NCI-H774 (cell line): ENCODE measurements around the gene RNU6-1.

Experiments used
- DNase-seq: peaks from one replicate; lab custom pipeline; 2025; lab: John Stamatoyannopoulos, UW

The RNU6-1 gene

GRCh38 chr15:67820992-67821783 is 18.7 kb downstream of the RNU6-1 start:
- no peak for DNase-seq

DNA sequence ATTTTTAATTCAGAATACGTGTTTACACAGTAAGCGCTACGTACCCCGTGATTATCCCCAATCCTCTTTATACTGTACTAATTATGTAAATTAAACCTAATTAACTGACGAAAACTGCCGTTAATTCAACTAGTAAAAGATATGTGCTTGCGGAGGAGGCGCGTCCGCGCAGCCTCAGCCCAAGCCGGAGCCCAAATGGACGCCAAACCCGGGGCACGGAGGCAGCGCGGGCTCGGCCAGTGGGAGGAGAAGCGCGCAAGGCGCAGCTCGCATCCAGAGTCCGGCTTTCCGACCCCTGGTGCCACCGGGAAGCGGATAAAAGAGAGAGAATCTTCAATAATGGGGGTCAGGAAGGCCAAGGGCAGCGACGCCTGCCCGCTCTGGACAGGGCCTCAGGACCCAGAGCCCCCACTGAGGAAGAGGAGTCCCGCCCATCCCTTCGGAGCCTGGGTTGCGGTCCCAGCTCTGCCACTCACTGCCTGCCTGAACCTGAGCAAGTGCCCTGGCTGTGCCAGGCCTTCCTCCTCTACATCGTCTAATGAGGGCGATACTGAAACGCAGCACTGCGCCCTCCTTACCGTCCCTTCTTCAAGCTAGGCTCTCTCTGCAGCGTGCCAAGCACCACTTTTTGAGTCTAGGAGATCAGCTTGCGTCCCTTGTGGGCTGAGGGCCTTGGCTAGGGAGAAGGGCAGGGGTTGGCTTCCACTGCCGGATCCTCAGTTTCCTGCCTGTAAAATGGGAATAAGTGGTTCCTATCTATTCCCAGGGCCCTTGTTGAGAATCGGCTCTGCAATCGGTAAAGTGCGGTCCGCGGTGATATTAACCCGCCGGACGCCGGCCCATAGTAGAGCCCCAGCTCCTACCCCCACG is 19.5 kb downstream of the RNU6-1 start:
- DNase-seq = no peak

- no peak for DNase-seq
Observed at GRCh38 chr15:67819636-67820035, 20.2 kb downstream of the RNU6-1 start.

DNA sequence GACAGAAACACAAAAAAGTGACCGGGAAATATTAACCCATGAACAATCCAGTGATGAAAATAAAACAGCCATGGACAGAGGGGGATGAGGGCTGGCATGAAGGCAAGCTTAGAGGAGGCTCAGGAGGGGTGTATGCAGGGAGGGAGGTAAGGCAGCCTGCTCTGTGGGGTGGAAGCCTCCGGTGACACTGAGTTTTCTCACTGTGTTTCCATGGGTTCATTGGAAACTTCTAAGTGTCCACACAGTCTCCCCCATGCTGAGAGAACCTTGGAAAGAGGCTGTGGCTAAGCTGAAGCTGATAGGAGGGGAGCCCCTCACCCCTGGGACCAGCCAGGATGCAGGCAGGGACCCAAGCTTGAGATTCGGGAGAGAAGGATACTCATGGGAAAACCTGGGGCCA is 21.4 kb downstream of the RNU6-1 start:
- no peak for DNase-seq

DNA sequence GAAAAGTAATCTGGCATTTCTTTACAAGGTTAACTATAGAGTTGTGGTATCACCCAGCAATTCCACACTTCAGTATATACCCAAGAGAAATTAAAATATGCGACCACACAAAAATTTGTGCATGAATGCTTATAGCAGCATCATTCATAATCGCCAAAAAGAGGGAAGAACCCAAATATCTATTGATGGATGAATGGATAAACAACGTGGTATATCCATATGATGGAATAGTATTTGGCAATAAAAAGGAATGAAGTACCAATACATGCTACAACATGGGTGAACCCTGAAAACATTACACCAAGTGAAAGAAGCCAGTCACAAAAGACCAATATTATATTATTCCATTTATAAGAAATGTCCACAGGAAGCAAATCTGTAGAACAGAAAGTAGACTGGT is 23.2 kb downstream of the RNU6-1 start:
- no peak for DNase-seq

- DNase-seq = no peak
Observed at GRCh38 chr15:67815036-67815592, 24.7 kb downstream of the RNU6-1 start.

- DNase-seq = no peak
Observed at GRCh38 chr15:67813104-67813634, 26.7 kb downstream of the RNU6-1 start.

DNA sequence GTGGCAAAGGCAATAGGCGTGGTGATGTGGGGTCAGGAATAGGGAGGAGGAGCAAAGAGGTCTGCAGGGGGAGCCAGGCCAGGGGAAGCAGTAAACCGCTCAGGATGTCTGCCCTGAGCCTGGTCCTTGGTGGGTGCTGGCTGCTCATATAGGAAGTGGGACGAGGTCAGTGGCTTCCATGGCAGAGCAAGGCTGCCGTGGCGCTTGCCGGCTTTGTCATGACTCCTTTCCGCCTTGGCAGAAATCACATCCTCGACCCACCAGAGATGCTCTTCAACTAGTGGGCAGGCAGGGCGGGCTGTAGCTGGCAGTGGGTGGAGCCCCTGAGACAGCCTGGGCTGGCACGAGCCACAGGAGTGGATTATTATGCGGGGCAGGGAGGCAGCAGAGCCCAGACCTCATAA is 27.6 kb downstream of the RNU6-1 start:
- DNase-seq = no peak

- no peak for DNase-seq
Observed at GRCh38 chr15:67809866-67810265, 30.0 kb downstream of the RNU6-1 start.

DNA sequence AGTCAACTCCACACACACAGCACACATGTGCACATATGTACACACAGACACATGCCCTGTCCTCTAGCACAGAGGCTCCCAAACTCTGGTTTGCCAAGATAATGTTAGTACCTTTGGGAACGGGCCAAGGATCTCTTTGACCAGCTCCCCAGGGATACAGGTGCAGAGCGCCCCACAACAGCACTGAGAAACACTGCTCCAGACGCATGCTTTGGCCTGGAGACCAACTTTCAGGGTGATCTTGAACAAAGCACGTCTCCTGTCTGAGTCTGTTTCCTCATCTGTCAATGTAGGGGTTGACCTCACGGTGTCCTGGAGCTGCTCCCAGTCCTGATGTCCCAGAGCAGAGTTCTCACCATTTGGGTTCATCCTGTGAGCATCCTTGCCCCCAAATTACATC is 30.4 kb downstream of the RNU6-1 start:
- DNase-seq = no peak

- DNase-seq = no peak
Observed at GRCh38 chr15:67808821-67809220, 31.0 kb downstream of the RNU6-1 start.

DNA sequence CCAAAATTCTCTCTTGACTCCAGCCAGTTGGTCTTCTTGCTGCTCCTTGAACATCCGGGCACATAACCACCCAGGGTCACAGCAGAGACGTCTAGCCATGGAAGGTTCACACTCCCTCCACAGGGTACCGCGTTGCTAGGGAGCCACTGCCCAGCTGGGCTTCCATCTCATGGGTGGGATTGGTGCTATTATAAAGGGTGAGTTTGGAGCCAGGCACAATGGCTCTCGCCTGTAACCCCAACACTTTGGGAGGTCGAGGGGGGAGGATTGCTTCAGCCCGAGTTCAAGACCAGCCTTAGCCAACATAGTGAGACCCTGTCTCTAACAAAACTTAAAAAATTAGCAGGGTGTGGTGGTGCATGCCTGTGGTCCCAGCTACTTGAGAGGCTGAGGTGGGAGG is 32.0 kb downstream of the RNU6-1 start:
- DNase-seq = no peak

DNA sequence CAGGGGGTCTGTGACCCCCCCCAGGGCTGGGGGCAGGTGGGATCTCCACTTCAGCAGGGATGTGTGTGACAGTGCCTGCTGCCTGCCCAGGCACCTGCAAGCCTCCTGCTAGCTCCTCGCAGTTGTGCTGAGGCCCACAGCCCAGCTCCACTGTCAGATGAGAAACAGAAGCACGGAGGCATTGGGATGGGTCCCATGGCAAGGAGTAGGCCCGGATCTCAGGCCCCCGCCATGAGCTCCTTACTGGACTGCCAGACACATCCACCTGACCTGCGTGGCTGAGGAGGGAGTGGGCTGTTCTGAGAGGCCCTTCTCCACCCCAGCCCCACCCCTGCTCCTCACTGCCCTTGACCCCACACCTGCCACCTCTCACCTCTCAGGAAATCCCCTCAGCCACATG is 32.7 kb downstream of the RNU6-1 start:
- DNase-seq = no peak

DNA sequence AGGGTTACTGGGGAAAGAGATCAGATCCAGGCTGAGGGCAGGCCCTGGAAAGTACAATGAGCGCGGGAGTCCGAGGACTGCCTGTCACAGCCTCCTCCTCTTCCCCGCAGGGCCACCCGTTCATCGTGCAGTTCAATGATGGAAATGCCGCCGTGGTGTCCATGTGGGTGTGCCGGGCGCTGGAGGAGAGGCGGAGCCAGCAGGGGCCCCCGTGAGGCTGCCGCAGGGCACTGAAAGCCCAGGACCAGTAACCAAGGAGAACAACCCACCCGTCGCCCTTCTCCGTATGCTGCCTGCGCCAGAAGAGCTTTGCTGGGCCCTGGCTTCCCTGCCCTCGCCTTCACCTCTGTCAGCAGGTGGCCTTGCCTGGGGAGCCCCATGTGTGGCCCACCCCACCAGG is 33.3 kb downstream of the RNU6-1 start:
- no peak for DNase-seq

GRCh38 chr15:67805666-67806516 is 34.0 kb downstream of the RNU6-1 start:
- DNase-seq = peak; percentile 53

- no peak for DNase-seq
Observed at GRCh38 chr15:67805008-67805665, 34.7 kb downstream of the RNU6-1 start.

- DNase-seq = no peak
Observed at GRCh38 chr15:67803996-67804843, 35.6 kb downstream of the RNU6-1 start.

GRCh38 chr15:67803299-67803698 is 36.5 kb downstream of the RNU6-1 start:
- no peak for DNase-seq

DNA sequence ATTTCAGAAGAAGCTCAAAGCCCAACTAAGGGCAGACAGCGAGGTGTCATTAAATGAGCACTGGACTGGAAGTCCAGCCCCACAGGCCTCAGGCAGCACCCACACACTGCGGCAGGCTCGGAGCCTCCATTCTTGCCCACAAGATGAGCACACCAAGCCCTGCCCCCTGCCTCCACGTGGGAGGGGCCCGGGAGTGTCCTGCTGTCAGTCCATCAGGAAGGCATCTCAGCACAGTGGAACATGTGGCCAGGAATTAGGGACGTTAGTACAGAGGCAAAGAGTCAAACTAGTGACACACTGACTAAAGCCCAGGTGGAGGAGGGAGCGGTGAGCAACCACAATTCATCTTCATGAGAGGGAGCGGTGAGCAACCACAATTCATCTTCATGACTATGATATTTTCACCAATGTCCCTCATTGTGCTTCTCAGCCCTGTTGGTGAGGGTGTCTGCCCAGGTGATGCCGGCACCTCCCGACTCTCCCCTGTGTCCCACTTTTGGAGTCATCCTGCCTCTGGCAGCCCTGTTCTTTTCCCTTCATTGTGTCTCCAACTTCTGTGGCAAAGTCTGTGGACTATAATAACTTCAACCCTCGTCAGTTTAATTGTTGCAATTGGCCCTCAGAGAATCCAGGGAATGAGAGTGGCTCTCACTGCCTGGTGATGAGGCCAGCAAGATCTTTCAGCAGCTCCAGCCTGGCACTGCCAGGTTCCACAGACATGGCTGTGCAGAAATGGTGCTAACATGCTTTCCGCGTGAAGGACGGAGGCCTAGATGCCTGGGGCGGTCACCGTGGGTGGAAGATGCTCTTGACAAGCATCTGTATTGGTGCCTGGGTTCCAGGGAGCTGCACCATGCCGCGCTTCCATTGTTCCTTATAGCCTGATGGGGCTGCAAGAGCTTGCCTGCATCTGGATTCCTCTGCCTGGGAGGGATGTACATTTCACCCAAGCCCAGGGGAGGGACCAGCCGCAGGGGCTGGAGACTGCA is 37.6 kb downstream of the RNU6-1 start:
- DNase-seq = no peak
